ENCODE data around the gene RPL39.

DNA sequence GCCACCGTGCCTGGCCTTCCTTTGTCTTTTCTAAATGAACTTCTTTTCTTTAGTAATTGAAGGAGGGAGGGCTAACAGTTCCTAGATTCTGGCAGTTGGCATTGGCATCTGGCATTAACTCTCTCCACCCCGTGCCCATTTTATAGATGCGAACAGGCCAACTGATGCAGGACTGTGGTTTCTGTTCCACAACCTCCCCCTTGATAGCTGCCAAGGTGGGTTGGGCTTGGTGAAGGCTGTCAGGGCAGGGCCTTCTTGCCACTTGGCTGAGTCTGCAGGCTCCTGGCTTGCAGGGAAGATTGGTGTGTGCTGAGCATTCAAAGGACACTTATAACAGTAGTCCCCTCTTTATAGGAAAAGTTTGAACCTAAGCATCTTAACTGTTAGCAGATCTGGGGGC is 28.7 kb downstream of the RPL39 start:
- TF ChIP-seq CTCF (conservative IDR thresholded peaks at IDR 0.05) (no peak), ZFX (IDR thresholded peaks at IDR 0.05) (no peak)

Measured in C4-2B (cell line).